BE2C (cell line): ENCODE measurements around the gene SREBF2.

Experiments
- DNase-seq: peaks from one replicate; pipeline ENCODE4 v3.0.0-alpha.2; 2020
- H3K27me3 ChIP-seq: fragments of 250-450 bp; sonication (Bioruptor Pico); 2 replicates; pipeline ENCODE4 v1.5.1; 2020; ENCODE audit warnings: mild to moderate bottlenecking
- H3K36me3 ChIP-seq: fragments of 250-450 bp; sonication (Bioruptor Pico); 2 replicates; pipeline ENCODE4 v1.5.1; 2020; ENCODE audit warnings: mild to moderate bottlenecking
- H3K4me1 ChIP-seq: fragments of 250-450 bp; sonication (Bioruptor Pico); 2 replicates; pipeline ENCODE4 v1.5.1; 2020
- H3K4me3 ChIP-seq: 2 replicates; pipeline ENCODE4 v1.5.1; 2011; ENCODE audit warnings: low read depth, low read length
- H3K9me3 ChIP-seq: fragments of 250-450 bp; sonication (Bioruptor Pico); 2 replicates; pipeline ENCODE4 v1.5.1; 2020
- TF ChIP-seq, protein P1 (sequence below): IDR thresholded peaks from 2 replicates; pipeline ENCODE4 v1.5.1; 2012; ENCODE audit warnings: mild to moderate bottlenecking, low read depth, low read length

The SREBF2 gene

DNA sequence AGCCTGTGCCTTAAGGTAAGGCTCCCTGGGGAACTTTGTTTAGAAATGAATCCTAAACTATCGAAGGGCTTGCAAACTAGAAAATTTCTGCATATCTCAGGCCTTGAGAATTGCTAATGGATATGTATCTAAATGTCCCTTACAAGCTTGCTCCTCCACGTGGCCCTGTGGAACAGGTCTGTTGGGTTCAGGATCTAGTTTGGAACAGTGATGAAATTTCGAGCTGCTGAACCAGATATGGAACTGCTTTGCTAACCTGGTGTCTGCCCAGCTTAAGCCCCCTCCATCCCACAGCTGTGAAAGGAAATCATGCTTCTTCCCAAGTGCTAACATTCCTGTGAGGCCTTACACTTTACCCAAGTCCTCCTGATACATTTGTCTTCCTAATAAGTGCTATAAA, 11.6 kb downstream of the SREBF2 start:
- H3K4me1 ChIP-seq = peaks cover 20% of the 10 kb centered on the region
- H3K4me3 ChIP-seq = no peak overlapping the region
- H3K36me3 ChIP-seq = peaks cover 66% of the 10 kb centered on the region
- H3K9me3 ChIP-seq = no peaks in the 10 kb centered on the region
- no peak for DNase-seq
- H3K27me3 ChIP-seq = no peaks in the 10 kb centered on the region
- TF ChIP-seq, protein P1, sequence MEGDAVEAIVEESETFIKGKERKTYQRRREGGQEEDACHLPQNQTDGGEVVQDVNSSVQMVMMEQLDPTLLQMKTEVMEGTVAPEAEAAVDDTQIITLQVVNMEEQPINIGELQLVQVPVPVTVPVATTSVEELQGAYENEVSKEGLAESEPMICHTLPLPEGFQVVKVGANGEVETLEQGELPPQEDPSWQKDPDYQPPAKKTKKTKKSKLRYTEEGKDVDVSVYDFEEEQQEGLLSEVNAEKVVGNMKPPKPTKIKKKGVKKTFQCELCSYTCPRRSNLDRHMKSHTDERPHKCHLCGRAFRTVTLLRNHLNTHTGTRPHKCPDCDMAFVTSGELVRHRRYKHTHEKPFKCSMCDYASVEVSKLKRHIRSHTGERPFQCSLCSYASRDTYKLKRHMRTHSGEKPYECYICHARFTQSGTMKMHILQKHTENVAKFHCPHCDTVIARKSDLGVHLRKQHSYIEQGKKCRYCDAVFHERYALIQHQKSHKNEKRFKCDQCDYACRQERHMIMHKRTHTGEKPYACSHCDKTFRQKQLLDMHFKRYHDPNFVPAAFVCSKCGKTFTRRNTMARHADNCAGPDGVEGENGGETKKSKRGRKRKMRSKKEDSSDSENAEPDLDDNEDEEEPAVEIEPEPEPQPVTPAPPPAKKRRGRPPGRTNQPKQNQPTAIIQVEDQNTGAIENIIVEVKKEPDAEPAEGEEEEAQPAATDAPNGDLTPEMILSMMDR = no peak

- no peaks in the 10 kb centered on the region for H3K27me3 ChIP-seq
- H3K36me3 ChIP-seq = peaks cover 60% of the 10 kb centered on the region
- H3K9me3 ChIP-seq = no peaks in the 10 kb centered on the region
- DNase-seq = no peak
- H3K4me3 ChIP-seq = no peak overlapping the region
- H3K4me1 ChIP-seq = peaks cover 20% of the 10 kb centered on the region
- TF ChIP-seq, protein P1 = no peak
These were observed 12.7 kb downstream of the SREBF2 start for GRCh38 chr22:41845380-41846267.

GRCh38 chr22:41846268-41846987, 13.5 kb downstream of the SREBF2 start:
- DNase-seq = no peak
- Histone ChIP-seq H3K4me3 (no peak overlapping the region), H3K4me1 (peaks cover 20% of the 10 kb centered on the region), H3K36me3 (peaks cover 55% of the 10 kb centered on the region), H3K9me3 (no peaks in the 10 kb centered on the region), H3K27me3 (no peaks in the 10 kb centered on the region)
- TF ChIP-seq, protein P1 = no peak

- no peak overlapping the region for H3K4me3 ChIP-seq
- TF ChIP-seq, protein P1 = no peak
- peaks cover 20% of the 10 kb centered on the region for H3K4me1 ChIP-seq
- DNase-seq = no peak
- no peaks in the 10 kb centered on the region for H3K9me3 ChIP-seq
- no peaks in the 10 kb centered on the region for H3K27me3 ChIP-seq
- H3K36me3 ChIP-seq = peaks cover 47% of the 10 kb centered on the region
These were observed 14.4 kb downstream of the SREBF2 start for GRCh38 chr22:41847300-41847699.

GRCh38 chr22:41848468-41848867, 15.6 kb downstream of the SREBF2 start:
- no peak for DNase-seq
- TF ChIP-seq, protein P1 = no peak
- Histone ChIP-seq H3K36me3 (peaks cover 42% of the 10 kb centered on the region), H3K9me3 (no peaks in the 10 kb centered on the region), H3K27me3 (no peaks in the 10 kb centered on the region), H3K4me1 (peaks cover 20% of the 10 kb centered on the region), H3K4me3 (no peak overlapping the region)

DNA sequence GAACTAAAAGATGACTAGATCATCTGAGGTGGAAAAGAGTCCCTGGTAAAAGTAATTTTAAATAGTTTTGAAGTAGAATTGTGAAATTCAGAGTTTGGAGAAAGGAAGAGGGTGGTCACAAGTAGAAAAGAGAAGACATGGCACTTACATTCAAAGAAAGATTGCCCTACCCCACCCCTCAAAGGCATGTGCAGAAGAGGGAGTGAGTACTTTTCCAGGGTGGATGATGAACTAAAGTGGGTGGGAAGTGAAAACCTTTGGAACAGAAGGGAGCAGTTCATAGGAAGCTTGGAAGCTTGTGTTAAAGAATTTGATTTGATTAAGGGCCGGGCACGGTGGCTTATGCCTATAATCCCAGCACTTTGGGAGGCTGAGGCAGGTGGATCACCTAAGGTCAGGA, 23.6 kb downstream of the SREBF2 start:
- no peaks in the 10 kb centered on the region for H3K27me3 ChIP-seq
- peaks cover 7% of the 10 kb centered on the region for H3K36me3 ChIP-seq
- H3K9me3 ChIP-seq = no peaks in the 10 kb centered on the region
- no peak for DNase-seq
- H3K4me3 ChIP-seq = no peak overlapping the region
- TF ChIP-seq, protein P1 = no peak
- peaks cover 4% of the 10 kb centered on the region for H3K4me1 ChIP-seq
